ENCODE measurements around the gene FAM20C. TPM values are rescaled to one million over a fixed set of nuclear protein-coding genes. Genes with fewer than 3 reads are reported as not detected.

FAM20C gene
- total RNA-seq, 1 experiment from 2014 or later: 62.6 TPM

GRCh38 chr7:251005-251404, 58.6 kb downstream of the FAM20C start:
- Histone ChIP-seq H3K79me1 (ENCODE audit: insufficient read depth, low read depth, low read length, poor library complexity, severe bottlenecking) (no peaks in the 10 kb centered on the region), H2BK15ac (ENCODE audit: low read depth, low read length) (no peak overlapping the region), H4K5ac (ENCODE audit: insufficient read length, low read depth, low read length) (no peak overlapping the region), H2AFZ (ENCODE audit: low read length) (no peak overlapping the region), H4K20me1 (ENCODE audit: control insufficient read depth, insufficient read depth, insufficient read length) (no peaks in the 10 kb centered on the region), H3K4me2 (ENCODE audit: insufficient read depth, insufficient read length, low read length) (no peak overlapping the region), H4K8ac (replicated peaks; ENCODE audit: insufficient read length, low read depth, low read length) (no peak overlapping the region), H3K14ac (ENCODE audit: insufficient read depth, low read length) (no peak overlapping the region), H2BK5ac (ENCODE audit: insufficient read length, low read length) (no peak overlapping the region), H3K56ac (ENCODE audit: insufficient read length, low read depth, low read length) (no peak overlapping the region), H3K4ac (ENCODE audit: low read depth, low read length) (no peak overlapping the region), H3K27ac (ENCODE audit: insufficient read length, low read depth, low read length) (no peak overlapping the region), H4K91ac (ENCODE audit: insufficient read length, low read depth, low read length) (no peak overlapping the region), H2BK20ac (ENCODE audit: low read depth, low read length, poor library complexity, severe bottlenecking) (no peak overlapping the region), H3K23me2 (ENCODE audit: insufficient read length, low read depth, low read length, poor library complexity, severe bottlenecking) (peaks cover 2% of the 10 kb centered on the region), H3K9me3 (ENCODE audit: control insufficient read depth, low read depth, low read length) (peaks cover 6% of the 10 kb centered on the region), H2BK12ac (ENCODE audit: insufficient read length, low read depth, low read length) (no peak overlapping the region), H3K79me2 (ENCODE audit: insufficient read depth, low read length) (no peaks in the 10 kb centered on the region), H2AK5ac (ENCODE audit: insufficient read length, low read length) (no peak overlapping the region), H3K23ac (ENCODE audit: insufficient read length, low read depth, low read length) (no peak overlapping the region), H2BK120ac (ENCODE audit: low read depth, low read length, poor library complexity, severe bottlenecking) (no peak overlapping the region), H3K27me3 (ENCODE audit: insufficient read depth, low read length) (no peaks in the 10 kb centered on the region), H3K4me1 (ENCODE audit: insufficient read depth, low read length) (no peaks in the 10 kb centered on the region), H3K18ac (ENCODE audit: insufficient read length, low read depth, low read length) (no peak overlapping the region), H3T11ph (ENCODE audit: low read length) (no peak overlapping the region), H3K9ac (ENCODE audit: extremely low read depth, insufficient read length, low read length) (no peak overlapping the region)
- Mint-ChIP-seq H3K36me3 (ENCODE audit: insufficient read depth in 1 of 3, low read depth in 3 of 3) (peaks cover 58 to 75% (median 73%) of the 10 kb centered on the region in 3 experiments), H3K4me3 (no peak overlapping the region), H3K27me3 (ENCODE audit: low read depth) (no peaks in the 10 kb centered on the region), H3K9me3 (peaks cover 17 to 21% of the 10 kb centered on the region in 2 experiments), H3K27ac (peak overlapping the region in 1 of 3 experiments; percentile 70; a peak in 1 of 7 replicates), H3K4me1 (no peaks in the 10 kb centered on the region)
- DNase-seq: no peak
- TF ChIP-seq CTCF (conservative IDR thresholded peaks at IDR 0.05): no peak
- WGBS (ENCODE audit: extremely low coverage, insufficient read length, low lambda C conversion rate): no CpG with 5 or more reads among the region's 20 CpGs
